Thyroid gland (tissue), 4 donors: Measurements from ENCODE around the gene GNPTG. TPM values are rescaled to one million over a fixed set of nuclear protein-coding genes. Genes with fewer than 3 reads are reported as not detected.

Source experiments
- DNase-seq, 2 donors: peaks; one replicate each; pipeline ENCODE4 v3.0.0-alpha.2; 2019
- H3K27ac ChIP-seq, 3 donors: fragments of 200-600 bp; sonication (generic); 1 replicate in 2 of 3; 2 replicates in 1 of 3; pipeline ENCODE4 v1.5.1; 2016 to 2019; ENCODE audit warnings: mild to moderate bottlenecking in 1 of 3, moderate library complexity in 1 of 3
- H3K27me3 ChIP-seq: fragments of 200-600 bp; sonication (generic); one replicate; pipeline ENCODE4 v1.5.1; 2019
- H3K36me3 ChIP-seq, 2 donors: fragments of 200-600 bp; sonication (generic); one replicate each; pipeline ENCODE4 v1.5.1; 2016 to 2019
- H3K4me1 ChIP-seq, 2 donors: fragments of 200-600 bp; sonication (generic); one replicate each; pipeline ENCODE4 v1.5.1; 2017 to 2019
- H3K4me3 ChIP-seq, 3 donors: fragments of 200-600 bp; sonication (generic); replicated peaks in 1 of 3; 1 replicate in 2 of 3; 2 replicates in 1 of 3; pipeline ENCODE4 v1.5.1; 2016; ENCODE audit warnings: mild to moderate bottlenecking in 1 of 3
- H3K9me3 ChIP-seq: fragments of 200-600 bp; sonication (generic); one replicate; pipeline ENCODE4 v1.5.1; 2017
- CTCF ChIP-seq, 6 experiments: fragments of 200-600 bp in 3 of 6; fragments of 450-650 bp in 3 of 6; sonication (generic) in 3 of 6; IDR thresholded peaks; one replicate each; pipeline ENCODE4 v1.5.1; 2016 to 2019; ENCODE audit warnings: antibody characterized with exemption in 6 of 6, mild to moderate bottlenecking in 2 of 6, inconsistent platforms in 1 of 6, moderate library complexity in 1 of 6
- POLR2A ChIP-seq, 2 donors: fragments of 450-650 bp; IDR thresholded peaks; one replicate each; pipeline ENCODE4 v1.6.1; 2017; ENCODE audit warnings: antibody characterized with exemption in 2 of 2, mild to moderate bottlenecking in 2 of 2, moderate library complexity in 1 of 2
- WGBS, 2 donors: methylation state at CpG; one replicate each; pipeline ENCODE4 v1.1.5; 2017; 5-methylcytosine and 5-hydroxymethylcytosine counted together
- intact Hi-C: fragments of 100-400 bp; cut with DNase I; formaldehyde crosslinking; loops from one replicate; pipeline ENCODE4 v1.15.1; 2023
- total RNA-seq, 4 donors: library from RNA; depleted of rRNA; stranded (reverse); fragments of >200 nt; gene quantifications; one replicate each; pipeline ENCODE4 v1.2.3, GENCODE V29; 2016

GNPTG gene
- total RNA-seq, 4 donors from 2014 or later, result 53.6 to 121 (median 70.0) TPM

- no peak overlapping the region for H3K27ac ChIP-seq
- peak overlapping the region in 1 of 3 donors; percentile 23 for H3K4me3 ChIP-seq
Measured at GRCh38 chr16:1333854-1334700, 17.7 kb upstream of the GNPTG start.

DNA sequence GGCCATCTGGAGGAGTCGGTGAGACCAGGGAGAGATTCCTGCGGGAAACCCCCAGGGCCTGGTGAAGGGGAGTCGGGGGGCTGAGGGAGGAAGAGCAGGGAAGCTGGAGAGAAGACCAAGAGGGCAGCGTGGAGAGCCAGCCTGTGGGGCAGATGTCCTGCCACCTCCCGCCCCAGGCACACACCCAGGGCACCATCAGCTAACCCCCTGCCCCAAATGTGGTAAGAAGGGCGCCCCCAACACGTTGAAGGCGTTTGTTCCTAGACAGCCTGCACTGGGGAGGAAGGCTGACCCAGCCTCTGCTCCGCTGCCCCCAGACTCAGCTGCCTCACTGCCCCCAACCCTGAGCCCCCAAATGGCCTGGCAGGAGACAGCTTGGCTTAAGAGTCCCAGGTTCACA, 17.0 kb upstream of the GNPTG start:
- Histone ChIP-seq H3K27ac (no peak overlapping the region), H3K4me3 (no peak overlapping the region), H3K4me1 (peaks cover 14 to 35% of the 10 kb centered on the region in 2 donors), H3K36me3 (no peaks in the 10 kb centered on the region), H3K27me3 (peaks cover 9% of the 10 kb centered on the region), H3K9me3 (no peaks in the 10 kb centered on the region)
- intact Hi-C loops, result no loop called here
- WGBS, 2 donors, result 28 to 47% methylated on average over 3 to 4 of the region's 9 CpGs
- TF ChIP-seq POLR2A (IDR thresholded peaks at IDR 0.05), result no peak
- TF ChIP-seq CTCF (IDR thresholded peaks at IDR 0.05), result no peak
- no peak for DNase-seq

More at GRCh38 chr16:1333854-1334700, 17.7 kb upstream of the GNPTG start:
- no peaks in the 10 kb centered on the region for H3K9me3 ChIP-seq
- H3K27me3 ChIP-seq, result peaks cover 9% of the 10 kb centered on the region
- no peak for DNase-seq
- TF ChIP-seq POLR2A (IDR thresholded peaks at IDR 0.05), result no peak
- no peak for TF ChIP-seq CTCF (IDR thresholded peaks at IDR 0.05)
- no peaks in the 10 kb centered on the region for H3K36me3 ChIP-seq
- WGBS, 2 donors, result 2% methylated on average over 21 to 25 of the region's 78 CpGs
- intact Hi-C loops, result no loop called here
- H3K4me1 ChIP-seq, result peaks cover 14 to 35% of the 10 kb centered on the region in 2 donors

GRCh38 chr16:1335211-1335971, 16.3 kb upstream of the GNPTG start:
- 63 to 83% methylated on average over 6 to 9 of the region's 16 CpGs for WGBS, 2 donors
- peaks cover 9% of the 10 kb centered on the region for H3K27me3 ChIP-seq
- intact Hi-C loops, result no loop called here
- H3K4me3 ChIP-seq, result no peak overlapping the region
- no peak overlapping the region for H3K27ac ChIP-seq
- peaks cover 14 to 35% of the 10 kb centered on the region in 2 donors for H3K4me1 ChIP-seq
- TF ChIP-seq POLR2A (IDR thresholded peaks at IDR 0.05) (no peak), CTCF (IDR thresholded peaks at IDR 0.05) (no peak)
- H3K9me3 ChIP-seq, result no peaks in the 10 kb centered on the region
- DNase-seq, result no peak
- no peaks in the 10 kb centered on the region for H3K36me3 ChIP-seq

DNA sequence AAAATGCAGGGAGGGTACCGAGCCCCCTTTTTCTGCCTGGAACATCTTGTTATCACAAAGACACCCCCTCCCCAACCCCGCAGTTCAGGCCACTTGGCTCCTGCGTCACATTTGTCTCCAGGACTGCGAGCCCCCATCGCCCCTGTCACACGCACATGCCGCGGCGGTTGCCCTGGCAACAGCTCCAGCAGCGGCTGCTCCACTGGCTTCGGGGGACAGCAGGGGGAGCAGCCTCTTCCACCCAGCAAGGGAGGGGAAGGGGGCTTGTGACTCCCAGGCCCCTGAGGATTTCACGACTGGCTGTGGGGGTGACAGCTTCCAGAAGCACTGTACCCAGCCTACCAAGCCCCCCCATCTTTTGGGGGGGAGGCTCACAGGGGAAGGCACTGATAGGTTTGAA, 15.7 kb upstream of the GNPTG start:
- Histone ChIP-seq H3K4me1 (peaks cover 14 to 35% of the 10 kb centered on the region in 2 donors), H3K27ac (no peak overlapping the region), H3K27me3 (peaks cover 9% of the 10 kb centered on the region), H3K4me3 (no peak overlapping the region), H3K9me3 (no peaks in the 10 kb centered on the region), H3K36me3 (no peaks in the 10 kb centered on the region)
- WGBS, 2 donors, result 11 to 34% methylated on average over 4 to 12 of the region's 12 CpGs
- no peak for DNase-seq
- intact Hi-C loops, result no loop called here
- TF ChIP-seq POLR2A (IDR thresholded peaks at IDR 0.05), result no peak
- TF ChIP-seq CTCF (IDR thresholded peaks at IDR 0.05), result no peak

DNA sequence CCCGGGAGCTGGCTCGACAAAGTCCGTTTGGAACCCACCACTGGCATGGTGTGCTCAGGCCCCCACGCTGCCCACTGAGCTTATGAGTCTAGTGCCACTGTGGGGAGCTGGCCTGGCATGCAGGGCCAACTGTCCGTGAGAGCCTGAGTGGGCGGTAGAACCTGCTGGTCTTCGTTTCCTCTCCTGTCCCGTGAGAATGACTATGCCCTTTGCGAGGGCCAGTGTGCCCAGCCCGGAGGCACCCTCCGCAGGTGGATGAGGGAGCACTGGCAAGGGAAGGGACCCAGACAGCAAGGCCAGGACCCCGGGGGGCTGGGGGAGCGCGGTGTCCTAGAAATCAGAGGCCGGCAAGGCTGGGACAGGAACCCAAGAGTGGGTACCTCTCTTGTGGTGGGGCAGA, 15.1 kb upstream of the GNPTG start:
- no peak for TF ChIP-seq CTCF (IDR thresholded peaks at IDR 0.05)
- TF ChIP-seq POLR2A (IDR thresholded peaks at IDR 0.05), result no peak
- intact Hi-C loops, result no loop called here
- WGBS, 2 donors, result 68 to 74% methylated on average over 12 to 13 of the region's 15 CpGs
- no peak for DNase-seq
- Histone ChIP-seq H3K36me3 (no peaks in the 10 kb centered on the region), H3K4me3 (no peak overlapping the region), H3K4me1 (peaks cover 9 to 29% of the 10 kb centered on the region in 2 donors), H3K27me3 (peaks cover 9% of the 10 kb centered on the region), H3K27ac (no peak overlapping the region), H3K9me3 (no peaks in the 10 kb centered on the region)
